Inflammatory macrophage (primary cell): ENCODE measurements around the gene LDLRAD4.
A peak's percentile ranks its signal among the peaks of the same experiment; 100 is the strongest.
"Not testable (repeated sequence)": the region's sequence is repeated elsewhere in the genome, so short reads cannot be mapped to it uniquely, and the experiment has no call there.

ENCODE experiments used
- DNase-seq, 2 donors: peaks; one replicate each; pipeline ENCODE4 v3.0.0-alpha.2; 2020 to 2022

LDLRAD4 gene

GRCh38 chr18:13608024-13608562 lies 389.5 kb downstream of the LDLRAD4 start:
- not testable (repeated sequence) for DNase-seq

DNA sequence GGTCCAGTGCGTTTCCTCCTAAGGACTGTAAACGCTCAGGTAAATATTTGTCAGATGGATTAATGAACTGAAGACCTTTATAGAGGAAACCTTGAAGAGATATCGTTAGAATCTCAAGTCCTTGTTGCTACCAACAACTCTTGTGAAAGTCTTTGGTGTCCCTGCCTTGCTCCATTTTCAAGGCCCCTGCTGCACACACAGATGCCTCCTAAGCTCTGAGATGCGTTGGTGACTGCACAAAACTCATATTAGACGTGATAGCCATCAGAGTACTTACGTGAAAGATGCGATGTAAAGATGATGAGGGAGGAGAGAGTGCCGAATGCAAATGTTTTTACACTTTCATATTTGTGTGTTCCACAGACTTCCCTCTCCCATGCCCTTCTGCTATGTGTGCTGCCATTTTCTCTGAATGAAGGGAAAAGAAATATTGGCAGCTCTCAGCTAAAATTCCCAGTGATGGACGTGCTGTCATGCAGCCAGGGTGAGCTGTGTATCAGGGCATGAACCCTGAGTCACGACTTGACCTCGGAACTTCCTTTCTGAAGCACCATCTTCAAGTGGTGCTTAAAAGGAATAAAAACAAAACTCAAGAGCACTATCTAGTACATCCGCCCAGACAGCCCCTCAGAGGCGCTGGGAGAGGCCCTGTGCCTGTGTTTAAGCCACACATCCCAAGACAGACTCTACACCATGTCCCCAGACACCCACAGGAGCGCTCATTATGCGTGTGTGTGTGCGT lies 390.4 kb downstream of the LDLRAD4 start:
- peak; percentile 49 to 58 for DNase-seq

DNA sequence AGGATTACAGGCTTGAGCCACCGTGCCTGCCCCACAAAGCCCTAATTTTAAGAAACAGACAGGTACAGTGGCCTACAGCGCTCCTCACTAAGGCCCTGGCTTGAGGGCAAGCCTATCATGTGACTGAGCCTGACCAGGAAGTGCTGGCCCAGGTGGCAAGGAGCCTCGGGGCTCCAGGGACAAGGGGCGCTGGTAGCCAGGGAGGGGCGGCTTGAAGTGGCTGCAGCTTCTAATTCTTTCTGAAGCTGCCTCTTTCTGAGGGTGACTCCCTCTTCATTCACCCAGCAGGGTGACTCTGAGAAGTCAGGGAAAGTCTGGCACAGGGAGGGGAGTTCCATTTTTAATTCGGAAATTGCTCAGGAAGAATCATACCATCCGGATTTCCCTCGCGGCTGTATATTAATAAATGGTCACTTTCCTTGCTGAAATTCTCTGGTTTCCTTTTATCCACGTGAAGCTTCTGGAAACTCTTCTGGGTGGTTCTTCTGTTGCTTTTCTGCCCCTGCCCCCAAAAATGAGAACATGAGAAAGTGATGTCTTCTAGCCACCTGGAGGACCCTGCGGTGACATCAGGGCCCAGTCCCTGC lies 392.1 kb downstream of the LDLRAD4 start:
- DNase-seq = no peak

DNA sequence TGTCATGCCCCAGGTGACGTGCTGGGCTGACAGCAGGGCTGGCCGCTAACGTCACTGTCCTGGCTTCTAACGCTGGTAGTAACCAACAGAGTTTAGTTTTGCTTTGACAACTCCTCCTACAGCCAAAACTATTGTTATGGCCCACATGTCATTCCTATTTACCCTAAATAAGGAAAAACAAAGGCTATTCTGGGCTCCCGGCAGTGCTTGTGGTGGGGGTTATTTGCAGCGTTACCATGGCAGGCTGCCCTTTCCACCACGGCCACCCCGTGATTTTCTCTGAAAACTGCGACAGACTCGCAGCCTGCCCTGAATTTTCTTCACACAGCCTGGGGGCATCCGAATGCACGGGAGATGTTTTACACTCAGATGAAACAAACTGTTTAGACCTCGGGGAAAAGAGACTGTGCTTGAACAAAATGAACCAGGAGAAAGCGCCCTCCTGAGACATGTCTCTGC lies 392.6 kb downstream of the LDLRAD4 start:
- DNase-seq = peak; percentile 54 to 58

DNA sequence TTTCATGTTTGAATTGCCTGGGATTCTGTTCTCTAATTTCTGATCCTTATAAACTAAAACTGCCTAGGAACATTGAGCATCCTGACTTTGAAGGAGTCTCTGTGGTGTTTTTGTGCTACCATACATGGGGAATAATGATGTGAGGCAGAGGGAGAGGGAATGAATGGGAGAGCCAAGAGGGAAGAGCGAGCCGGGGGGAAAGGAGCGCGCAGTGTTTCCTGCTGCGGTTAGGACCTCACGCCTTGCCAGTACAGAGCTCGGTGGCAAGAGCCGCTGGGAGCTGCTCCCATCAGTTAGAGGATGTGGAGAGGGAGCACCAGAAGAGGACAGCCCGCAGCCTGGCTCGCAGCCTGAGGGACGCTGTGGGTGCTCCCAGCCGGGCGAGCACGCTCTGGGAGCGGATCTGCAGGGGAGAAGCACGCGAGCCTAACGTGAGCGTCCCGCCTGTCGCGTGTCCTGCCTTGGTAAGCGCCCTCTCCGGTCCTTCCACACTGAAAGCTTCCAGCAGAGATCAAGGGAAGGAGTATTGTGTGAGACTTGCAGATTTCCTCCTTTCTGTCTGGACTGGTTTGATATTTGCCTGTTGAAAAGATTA lies 393.1 kb downstream of the LDLRAD4 start:
- DNase-seq = peak; percentile 30 to 41

DNA sequence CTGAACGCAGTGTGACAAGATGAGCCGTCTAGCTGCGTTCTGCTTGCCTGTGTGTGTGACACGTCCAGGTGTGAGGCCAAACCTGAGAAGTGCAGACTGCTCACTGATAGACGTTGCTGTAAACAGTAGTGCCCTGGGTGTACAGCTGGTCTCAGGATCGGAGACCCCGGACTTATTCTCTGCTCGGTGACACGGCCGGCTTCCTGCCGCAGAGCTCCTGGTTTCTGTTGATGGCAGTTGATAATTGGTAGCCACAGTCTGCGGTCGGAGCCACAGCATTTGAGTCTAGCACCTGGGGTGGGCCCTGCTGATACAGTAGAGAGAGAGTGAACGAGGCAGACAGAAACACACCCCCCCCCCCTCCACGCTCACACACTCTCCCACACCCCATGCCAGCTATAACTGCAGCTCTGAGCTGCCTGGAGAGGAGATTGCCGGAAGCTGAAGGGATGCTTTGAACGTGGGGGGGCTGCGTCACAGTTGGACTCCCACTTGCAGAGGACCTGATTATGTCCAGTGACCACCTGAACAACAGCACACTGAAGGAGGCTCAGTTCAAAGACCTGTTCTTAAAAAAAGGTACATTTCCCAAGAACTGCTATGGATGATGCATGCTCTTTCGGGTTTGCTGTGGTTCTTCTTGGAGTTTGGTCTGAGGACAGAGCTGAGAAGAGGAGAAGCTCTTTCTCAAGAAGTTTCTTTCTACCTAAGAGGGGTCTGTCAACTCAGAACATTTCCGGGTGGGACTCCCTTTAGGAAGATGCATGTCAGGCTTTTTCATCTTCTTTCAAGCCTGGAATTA lies 393.8 kb downstream of the LDLRAD4 start:
- no peak for DNase-seq

- DNase-seq = no peak
These were observed 394.5 kb downstream of the LDLRAD4 start for GRCh38 chr18:13613099-13613498.

- DNase-seq = no peak
These were observed 395.3 kb downstream of the LDLRAD4 start for GRCh38 chr18:13613591-13614501.

DNA sequence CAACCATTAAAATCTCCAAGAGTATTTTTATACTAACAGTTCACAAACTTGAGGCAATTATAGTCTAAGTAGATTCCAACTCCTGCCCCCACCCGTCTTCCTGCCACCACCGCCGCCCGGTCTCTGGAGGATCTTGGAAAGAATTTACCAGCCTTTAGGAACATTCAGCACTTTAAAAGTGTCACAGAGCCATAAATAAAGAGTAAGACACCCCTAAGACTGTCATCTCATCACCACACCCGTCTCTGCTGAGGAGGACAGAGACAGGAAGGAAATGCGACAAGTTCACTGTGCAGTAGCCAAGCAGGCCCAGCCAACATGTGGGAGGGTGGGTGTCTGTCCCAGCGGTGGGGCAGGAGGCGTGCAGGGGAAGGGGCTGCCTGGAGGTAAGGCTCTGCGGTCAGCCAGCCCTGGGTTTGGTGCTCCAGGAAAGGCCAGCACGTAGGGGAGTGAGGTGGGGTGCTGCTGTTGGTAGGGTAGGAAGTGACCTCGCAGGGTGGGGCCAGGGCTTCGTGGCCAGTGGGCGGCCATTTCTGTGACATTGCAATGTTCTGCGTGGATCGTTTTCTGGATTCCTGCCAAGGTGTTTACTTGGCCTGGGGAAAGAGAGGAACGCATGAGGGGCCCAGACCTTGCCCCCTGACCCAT lies 396.2 kb downstream of the LDLRAD4 start:
- DNase-seq = peak; percentile 39 to 71

DNA sequence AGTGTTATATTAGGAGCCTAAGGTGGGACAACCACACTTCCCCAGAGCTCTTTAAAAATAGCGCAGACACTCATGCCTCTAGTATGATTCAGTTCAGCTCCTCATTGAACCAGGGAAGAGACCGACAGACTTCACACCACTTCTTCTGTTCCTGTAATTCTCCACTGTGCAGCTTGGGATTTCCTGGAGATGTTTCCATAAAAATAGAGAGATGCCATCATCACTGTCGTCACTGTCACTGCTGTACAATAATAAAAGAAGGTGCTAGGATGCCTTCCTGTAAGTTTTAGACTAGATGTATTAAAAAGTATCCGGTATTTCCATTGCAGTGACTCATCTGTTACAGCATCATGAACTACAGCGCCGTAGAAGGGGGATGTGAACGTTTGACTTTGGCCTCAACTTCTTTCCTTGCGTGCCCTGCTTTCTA lies 396.9 kb downstream of the LDLRAD4 start:
- peak; percentile 53 to 59 for DNase-seq

DNA sequence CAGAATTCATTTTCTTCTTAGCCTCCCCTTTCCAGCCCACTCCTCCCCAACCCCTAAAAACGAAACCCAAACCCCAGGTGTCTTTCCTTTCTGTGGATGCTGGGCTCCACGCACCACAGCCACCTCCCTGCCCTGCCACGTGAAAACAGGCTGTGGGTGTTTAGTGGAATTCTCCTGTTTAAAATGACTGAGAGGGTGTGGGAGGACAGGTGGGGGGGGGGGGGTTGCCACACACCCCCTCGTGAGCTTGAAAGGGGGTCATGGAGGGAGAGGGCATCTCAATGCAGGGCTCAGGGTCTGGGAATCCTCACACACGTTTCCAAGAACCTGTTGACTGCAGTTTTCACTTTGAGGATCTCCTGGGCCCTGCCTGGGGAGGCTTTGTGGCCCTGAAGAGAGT lies 397.5 kb downstream of the LDLRAD4 start:
- no peak for DNase-seq

GRCh38 chr18:13616525-13617035 lies 398.0 kb downstream of the LDLRAD4 start:
- no peak for DNase-seq

DNA sequence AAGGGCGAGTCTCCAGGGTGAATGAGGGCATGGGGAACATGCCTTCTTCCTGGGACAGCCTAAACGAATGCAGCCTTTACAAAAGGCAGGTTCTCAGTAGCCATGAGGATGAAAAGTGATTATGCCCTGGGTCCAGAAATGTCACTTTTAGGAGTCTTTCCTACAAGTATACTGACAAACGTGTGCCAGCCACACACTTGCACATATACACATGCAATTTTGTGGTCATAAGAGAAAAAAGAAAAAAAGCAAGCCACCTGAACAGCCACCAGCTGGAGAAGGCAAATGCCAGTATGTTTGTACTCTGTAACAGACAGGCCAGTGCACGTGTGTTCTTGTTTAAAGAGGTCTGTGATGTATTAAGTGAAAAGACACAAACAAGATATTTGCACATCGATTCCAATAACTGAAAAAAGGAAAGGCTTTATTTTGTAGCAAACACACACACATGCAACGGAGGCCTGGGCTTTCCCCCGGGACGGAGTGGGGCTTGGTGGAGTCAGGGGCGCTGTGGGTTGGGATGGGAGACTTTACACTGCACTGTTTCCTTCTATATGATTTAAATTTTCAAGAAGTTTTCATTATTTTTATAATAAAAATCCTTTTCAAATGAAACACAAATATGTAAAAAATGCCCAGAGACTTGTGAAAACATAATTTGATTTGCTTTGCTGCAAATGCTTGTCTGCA lies 399.4 kb downstream of the LDLRAD4 start:
- DNase-seq = no peak

- no peak for DNase-seq
These were observed 400.3 kb downstream of the LDLRAD4 start for GRCh38 chr18:13618760-13619438.

- DNase-seq = no peak
These were observed 401.1 kb downstream of the LDLRAD4 start for GRCh38 chr18:13619505-13620205.

GRCh38 chr18:13620206-13620672 lies 401.7 kb downstream of the LDLRAD4 start:
- DNase-seq = no peak

DNA sequence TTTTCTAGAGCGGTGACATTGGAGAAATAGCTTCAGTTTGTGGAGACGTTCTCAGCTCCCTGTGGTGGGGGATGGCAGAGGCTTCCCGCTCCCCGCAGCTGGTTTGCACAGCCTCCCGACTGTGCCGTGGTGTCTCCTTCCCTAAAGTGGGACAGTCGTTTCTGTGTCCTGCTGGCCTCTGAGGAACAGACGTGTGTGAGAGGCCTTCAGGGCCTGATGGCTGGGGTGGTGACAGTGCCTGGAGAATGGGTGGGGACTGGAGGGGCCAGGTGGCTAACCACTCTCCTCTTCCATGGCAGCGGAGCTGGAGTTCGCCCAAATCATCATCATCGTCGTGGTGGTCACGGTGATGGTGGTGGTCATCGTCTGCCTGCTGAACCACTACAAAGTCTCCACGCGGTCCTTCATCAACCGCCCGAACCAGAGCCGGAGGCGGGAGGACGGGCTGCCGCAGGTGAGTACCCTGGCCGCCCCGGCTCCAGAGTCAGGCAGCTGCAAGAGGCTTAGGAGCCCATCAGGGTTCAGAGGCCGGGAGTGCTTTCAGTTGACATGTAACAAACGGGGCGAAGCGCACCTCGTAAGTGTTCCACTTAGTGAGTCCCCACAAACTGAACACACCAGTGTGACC lies 402.4 kb downstream of the LDLRAD4 start:
- DNase-seq = no peak

DNA sequence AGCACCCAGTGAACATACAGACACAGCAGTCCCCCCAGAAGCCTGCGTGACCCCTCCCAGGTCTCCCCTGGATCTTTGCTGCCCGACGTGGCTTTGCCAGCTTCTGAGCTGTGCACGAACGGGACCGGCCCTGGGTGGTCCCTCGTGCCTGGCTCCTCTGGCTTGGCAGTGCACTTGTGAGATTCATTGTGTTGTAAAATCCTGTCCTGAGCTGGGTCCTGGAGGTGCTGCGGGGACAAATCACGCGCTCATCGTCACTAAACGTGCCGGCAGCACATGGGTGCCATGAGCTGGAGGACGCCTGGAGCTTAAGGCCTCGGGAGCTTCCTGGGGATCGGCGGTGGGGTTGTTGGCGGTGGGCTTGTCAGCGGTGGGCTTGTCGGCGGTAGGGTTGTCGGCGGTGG lies 402.9 kb downstream of the LDLRAD4 start:
- DNase-seq = no peak
